Measurements from ENCODE around the gene OR6Y1. TPM values are rescaled to one million over a fixed set of nuclear protein-coding genes. Genes with fewer than 3 reads are reported as not detected.

Gene OR6Y1, protein sequence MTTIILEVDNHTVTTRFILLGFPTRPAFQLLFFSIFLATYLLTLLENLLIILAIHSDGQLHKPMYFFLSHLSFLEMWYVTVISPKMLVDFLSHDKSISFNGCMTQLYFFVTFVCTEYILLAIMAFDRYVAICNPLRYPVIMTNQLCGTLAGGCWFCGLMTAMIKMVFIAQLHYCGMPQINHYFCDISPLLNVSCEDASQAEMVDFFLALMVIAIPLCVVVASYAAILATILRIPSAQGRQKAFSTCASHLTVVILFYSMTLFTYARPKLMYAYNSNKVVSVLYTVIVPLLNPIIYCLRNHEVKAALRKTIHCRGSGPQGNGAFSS
- total RNA-seq, result not detected in 2 replicates

DNA sequence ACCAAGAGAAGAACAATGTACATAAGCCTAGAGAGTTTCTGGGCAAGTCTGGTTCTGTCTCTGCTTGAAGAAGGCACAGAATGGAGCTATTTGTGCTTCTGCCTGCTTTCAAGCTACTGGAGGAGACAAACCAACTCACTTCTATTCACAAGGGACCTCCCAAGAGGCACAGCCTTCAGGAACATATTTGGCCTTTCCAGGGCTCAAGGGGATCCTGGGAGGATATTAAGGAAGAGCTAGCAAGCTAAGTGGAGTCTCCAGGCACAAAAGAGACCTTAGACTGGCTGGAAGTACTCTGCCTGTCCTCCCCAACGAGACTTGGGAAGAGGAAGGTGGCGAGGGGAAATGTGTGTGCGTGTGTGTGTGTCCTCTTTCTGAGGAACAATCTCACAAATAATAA, at the start of gene OR6Y1:
Gene OR6Y1, minus strand, starts transcription at position 54 of the 400 bp plus-strand sequence. CDS start 6,300 bp downstream, outside the sequence.

DNA sequence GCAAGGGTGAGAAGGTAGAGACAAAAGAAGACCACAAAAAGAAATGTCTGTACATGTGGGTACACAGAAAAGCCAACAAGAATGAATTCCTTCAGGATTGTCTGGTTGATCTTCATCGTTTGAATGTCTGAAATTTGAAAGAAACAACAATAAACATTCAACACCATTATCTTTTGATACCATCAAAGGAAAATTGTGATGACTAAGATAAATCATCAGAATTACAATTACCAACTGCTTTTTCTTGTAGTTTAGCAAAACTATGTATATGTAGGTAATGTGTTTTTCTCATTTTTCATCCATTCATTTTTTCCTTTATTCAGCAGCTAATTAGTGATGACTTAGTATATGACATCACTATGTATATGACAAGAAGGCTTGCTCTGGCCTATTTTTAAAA, 25.5 kb upstream of the OR6Y1 start, which contains the start of gene OR10X1:
Gene OR10X1, minus strand, starts transcription at position 167 of the 400 bp plus-strand sequence. Its CDS starts 0 bp downstream, at position 167.

DNA sequence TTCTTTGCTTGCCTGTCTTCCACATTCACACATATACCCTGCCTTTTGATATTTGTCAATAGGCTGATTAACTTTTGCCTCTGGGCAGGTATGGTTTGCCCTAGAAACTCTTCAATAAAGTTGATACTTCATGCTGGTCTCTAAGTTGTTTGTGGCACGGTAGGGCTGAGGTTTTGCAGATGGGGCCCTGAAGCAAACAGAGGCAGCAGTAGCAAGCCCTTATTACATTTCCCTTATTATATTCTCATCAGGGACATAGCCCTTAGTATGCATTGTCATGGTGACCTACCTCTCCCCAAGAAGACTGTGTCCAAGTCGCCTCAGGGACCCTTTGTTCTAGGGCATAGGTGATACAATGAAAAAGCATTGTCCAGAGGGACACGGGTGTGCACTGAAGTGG, 16.3 kb upstream of the OR6Y1 start, which contains the start of gene OR6P1:
Gene OR6P1, minus strand, starts transcription at position 101 of the 400 bp plus-strand sequence. CDS start 6,976 bp downstream, outside the sequence.

Other genes with a start within 250 kb of the OR6Y1 start
- gene CD1B, start 222.9 kb downstream of the OR6Y1 start, total RNA-seq, result not detected in 2 replicates
- not detected in 2 replicates for gene CD1E, start 200.5 kb downstream of the OR6Y1 start, total RNA-seq
- not detected in 2 replicates for gene OR10T2, start 154.9 kb downstream of the OR6Y1 start, total RNA-seq
- not detected in 2 replicates for gene OR10K2, start 128.2 kb downstream of the OR6Y1 start, total RNA-seq
- gene OR10K1, start 92.6 kb downstream of the OR6Y1 start, total RNA-seq, result not detected in 2 replicates
- gene OR10R2, start 82.2 kb downstream of the OR6Y1 start, total RNA-seq, result not detected in 2 replicates
- gene OR6P1, start 16.2 kb upstream of the OR6Y1 start, total RNA-seq, result not detected in 2 replicates
- not detected in 2 replicates for gene OR10X1, start 25.5 kb upstream of the OR6Y1 start, total RNA-seq
- gene OR10Z1, start 50.9 kb upstream of the OR6Y1 start, total RNA-seq, result not detected in 2 replicates
- 0.52 TPM in 1 of 2 replicates, not detected in the other for gene SPTA1, start 132.3 kb upstream of the OR6Y1 start, total RNA-seq
- not detected in 2 replicates for gene OR6K2, start 146.2 kb upstream of the OR6Y1 start, total RNA-seq
- gene OR6K3, start 166.3 kb upstream of the OR6Y1 start, total RNA-seq, result not detected in 2 replicates
- not detected in 2 replicates for gene OR6K6, start 200.3 kb upstream of the OR6Y1 start, total RNA-seq
- not detected in 2 replicates for gene OR6N1, start 217.8 kb upstream of the OR6Y1 start, total RNA-seq
- not detected in 2 replicates for gene OR6N2, start 226.8 kb upstream of the OR6Y1 start, total RNA-seq